GM11168 (cell line): ENCODE measurements around the gene CARS2.
"Not testable (repeated sequence)": the region's sequence is repeated elsewhere in the genome, so short reads cannot be mapped to it uniquely, and the experiment has no call there.

Experiments
- in situ Hi-C: fragments of 300-500 bp; cut with MboI; formaldehyde crosslinking; loops from one replicate; pipeline ENCODE4 v1.12.0; 2022; ENCODE audit warnings: low sequenced_read_pairs; ENCODE audit not compliant: unreplicated experiment

Gene CARS2

GRCh38 chr13:110640591-110641029, 65.3 kb downstream of the CARS2 start:
- in situ Hi-C loops = no loop called here

GRCh38 chr13:110639935-110640334, 66.0 kb downstream of the CARS2 start:
- in situ Hi-C loops = no loop called here

GRCh38 chr13:110638814-110639806, 66.8 kb downstream of the CARS2 start:
- in situ Hi-C loops = no loop called here

GRCh38 chr13:110638257-110638656, 67.7 kb downstream of the CARS2 start:
- in situ Hi-C loops = no loop called here

- in situ Hi-C loops = no loop called here
Measured at GRCh38 chr13:110637747-110638146, 68.2 kb downstream of the CARS2 start.

- in situ Hi-C loops = no loop called here
Measured at GRCh38 chr13:110637275-110637674, 68.6 kb downstream of the CARS2 start.

GRCh38 chr13:110636701-110637201, 69.2 kb downstream of the CARS2 start:
- in situ Hi-C loops = no loop called here

- in situ Hi-C loops = no loop called here
Measured at GRCh38 chr13:110636053-110636475, 69.9 kb downstream of the CARS2 start.

- in situ Hi-C loops = no loop called here
Measured at GRCh38 chr13:110635405-110636002, 70.4 kb downstream of the CARS2 start.

GRCh38 chr13:110634558-110634957, 71.4 kb downstream of the CARS2 start:
- in situ Hi-C loops = no loop called here

- in situ Hi-C loops = no loop called here
Measured at GRCh38 chr13:110633776-110634175, 72.1 kb downstream of the CARS2 start.

GRCh38 chr13:110632255-110632654, 73.7 kb downstream of the CARS2 start:
- in situ Hi-C loops = not testable (repeated sequence)

GRCh38 chr13:110630566-110631119, 75.3 kb downstream of the CARS2 start:
- in situ Hi-C loops = no loop called here

- in situ Hi-C loops = no loop called here
Measured at GRCh38 chr13:110629735-110630134, 76.2 kb downstream of the CARS2 start.

- in situ Hi-C loops = no loop called here
Measured at GRCh38 chr13:110628952-110629701, 76.8 kb downstream of the CARS2 start.

- in situ Hi-C loops = no loop called here
Measured at GRCh38 chr13:110628477-110628793, 77.5 kb downstream of the CARS2 start.

- in situ Hi-C loops = no loop called here
Measured at GRCh38 chr13:110627761-110628476, 78.0 kb downstream of the CARS2 start.

- in situ Hi-C loops = no loop called here
Measured at GRCh38 chr13:110627351-110627750, 78.6 kb downstream of the CARS2 start.

GRCh38 chr13:110626521-110626920, 79.4 kb downstream of the CARS2 start:
- in situ Hi-C loops = no loop called here
